HEK293 (cell line): ENCODE data around the gene RASA3.
"Not testable (repeated sequence)": the region's sequence is repeated elsewhere in the genome, so short reads cannot be mapped to it uniquely, and the experiment has no call there.

Source experiments
- CTCF ChIA-PET: fragments of 350-600 bp; formaldehyde crosslinking; extraction: SDS; loops from one replicate; lab custom pipeline; 2021; ENCODE audit warnings: antibody characterized with exemption; lab: Yijun Ruan, JAX
- POLR2A ChIA-PET: fragments of 300-600 bp; formaldehyde crosslinking; extraction: SDS; loops from one replicate; lab custom pipeline; 2020; ENCODE audit warnings: antibody characterized with exemption, inconsistent platforms; lab: Yijun Ruan, JAX
- H3K27ac ChIP-seq: fragments of 200-500 bp; sonication (Bioruptor generic); 2 replicates; pipeline ENCODE4 v1.5.1; 2014; ENCODE audit warnings: low read depth, low read length, control low read depth, inconsistent platforms; ENCODE audit errors: extremely low read depth
- H3K36me3 ChIP-seq, 2 experiments: fragments of 200-500 bp in 1 of 2; sonication (Bioruptor generic) in 1 of 2; 1 replicate in 1 of 2; 2 replicates in 1 of 2; pipeline ENCODE4 v1.5.1; 2014 to 2017; ENCODE audit warnings: inconsistent platforms in 2 of 2, low read length in 2 of 2; ENCODE audit not compliant: control insufficient read depth in 2 of 2, insufficient read depth in 1 of 2
- H3K4me1 ChIP-seq: fragments of 200-500 bp; sonication (Bioruptor generic); 2 replicates; pipeline ENCODE4 v1.5.1; 2014; ENCODE audit warnings: mild to moderate bottlenecking, low read length, inconsistent platforms; ENCODE audit not compliant: control insufficient read depth, insufficient read depth
- H3K4me3 ChIP-seq: 2 replicates; pipeline ENCODE4 v1.5.1; 2011; ENCODE audit warnings: low read depth, mild to moderate bottlenecking, control low read depth, low read length, moderate library complexity
- H3K9me3 ChIP-seq: fragments of 200-500 bp; sonication (Bioruptor generic); 2 replicates; pipeline ENCODE4 v1.5.1; 2014; ENCODE audit warnings: low read depth, low read length, inconsistent platforms; ENCODE audit not compliant: control insufficient read depth, insufficient read depth
- EGR2 ChIP-seq: fragments of 450-650 bp; formaldehyde crosslinking; IDR thresholded peaks from 2 replicates; pipeline ENCODE4 v1.5.1; 2016; ENCODE audit warnings: low read depth, missing biosample characterization, missing genetic modification characterization
- KLF16 ChIP-seq: fragments of 450-650 bp; formaldehyde crosslinking; IDR thresholded peaks from 2 replicates; pipeline ENCODE4 v1.5.1; 2017; ENCODE audit warnings: missing biosample characterization, missing genetic modification characterization
- KLF9 ChIP-seq: fragments of 450-650 bp; formaldehyde crosslinking; IDR thresholded peaks from 2 replicates; pipeline ENCODE4 v1.5.1; 2016; ENCODE audit warnings: missing biosample characterization, missing genetic modification characterization, low read depth
- SP2 ChIP-seq: fragments of 450-650 bp; formaldehyde crosslinking; IDR thresholded peaks from 2 replicates; pipeline ENCODE4 v1.5.1; 2016; ENCODE audit warnings: missing biosample characterization, missing genetic modification characterization
- SP3 ChIP-seq: fragments of 450-650 bp; formaldehyde crosslinking; IDR thresholded peaks from 2 replicates; pipeline ENCODE4 v1.5.1; 2016; ENCODE audit warnings: missing biosample characterization, missing genetic modification characterization
- ZBTB1 ChIP-seq: fragments of 450-650 bp; formaldehyde crosslinking; IDR thresholded peaks from 2 replicates; pipeline ENCODE4 v1.5.1; 2016; ENCODE audit warnings: missing biosample characterization, missing genetic modification characterization
- ZBTB17 ChIP-seq: fragments of 450-650 bp; formaldehyde crosslinking; IDR thresholded peaks from 2 replicates; pipeline ENCODE4 v1.5.1; 2016; ENCODE audit warnings: missing biosample characterization, missing genetic modification characterization
- ZFHX2 ChIP-seq: fragments of 450-650 bp; formaldehyde crosslinking; conservative IDR thresholded peaks from 2 replicates; pipeline ENCODE4 v1.5.1; 2016; ENCODE audit warnings: missing biosample characterization, missing genetic modification characterization
- ZNF19 ChIP-seq: fragments of 450-650 bp; formaldehyde crosslinking; IDR thresholded peaks from 2 replicates; pipeline ENCODE4; 2016; ENCODE audit warnings: missing biosample characterization, missing genetic modification characterization, low read depth
- ZNF24 ChIP-seq: fragments of 450-650 bp; formaldehyde crosslinking; IDR thresholded peaks from 2 replicates; pipeline ENCODE4 v1.5.1; 2016; ENCODE audit warnings: missing biosample characterization, missing genetic modification characterization
- ZNF302 ChIP-seq: fragments of 450-650 bp; formaldehyde crosslinking; IDR thresholded peaks from 2 replicates; pipeline ENCODE4 v1.5.1; 2016; ENCODE audit warnings: missing biosample characterization, missing genetic modification characterization, low read depth
- ZNF558 ChIP-seq: fragments of 450-650 bp; formaldehyde crosslinking; IDR thresholded peaks from 2 replicates; pipeline ENCODE4 v1.5.1; 2016; ENCODE audit warnings: missing biosample characterization, missing genetic modification characterization
- ZNF561 ChIP-seq: fragments of 450-650 bp; IDR thresholded peaks from 2 replicates; pipeline ENCODE4 v1.5.1; 2018; ENCODE audit warnings: missing biosample characterization, missing genetic modification characterization, borderline replicate concordance
- ZNF571 ChIP-seq: fragments of 450-650 bp; formaldehyde crosslinking; IDR thresholded peaks from 2 replicates; pipeline ENCODE4 v1.5.0; 2017; ENCODE audit warnings: missing biosample characterization, missing genetic modification characterization
- ZNF610 ChIP-seq: fragments of 450-650 bp; formaldehyde crosslinking; IDR thresholded peaks from 2 replicates; pipeline ENCODE4 v1.5.1; 2016; ENCODE audit warnings: missing biosample characterization, missing genetic modification characterization, borderline replicate concordance
- ZNF629 ChIP-seq: fragments of 450-650 bp; formaldehyde crosslinking; IDR thresholded peaks from 2 replicates; pipeline ENCODE4 v1.5.1; 2017; ENCODE audit warnings: missing biosample characterization, missing genetic modification characterization
- ZNF747 ChIP-seq: fragments of 450-650 bp; formaldehyde crosslinking; IDR thresholded peaks from 2 replicates; pipeline ENCODE4 v1.5.1; 2016; ENCODE audit warnings: missing biosample characterization, missing genetic modification characterization
- TF ChIP-seq, protein P1 (sequence below): fragments of 450-650 bp; formaldehyde crosslinking; IDR thresholded peaks from 2 replicates; pipeline ENCODE4 v1.5.1; 2016; ENCODE audit warnings: missing biosample characterization, missing genetic modification characterization

The RASA3 gene

DNA sequence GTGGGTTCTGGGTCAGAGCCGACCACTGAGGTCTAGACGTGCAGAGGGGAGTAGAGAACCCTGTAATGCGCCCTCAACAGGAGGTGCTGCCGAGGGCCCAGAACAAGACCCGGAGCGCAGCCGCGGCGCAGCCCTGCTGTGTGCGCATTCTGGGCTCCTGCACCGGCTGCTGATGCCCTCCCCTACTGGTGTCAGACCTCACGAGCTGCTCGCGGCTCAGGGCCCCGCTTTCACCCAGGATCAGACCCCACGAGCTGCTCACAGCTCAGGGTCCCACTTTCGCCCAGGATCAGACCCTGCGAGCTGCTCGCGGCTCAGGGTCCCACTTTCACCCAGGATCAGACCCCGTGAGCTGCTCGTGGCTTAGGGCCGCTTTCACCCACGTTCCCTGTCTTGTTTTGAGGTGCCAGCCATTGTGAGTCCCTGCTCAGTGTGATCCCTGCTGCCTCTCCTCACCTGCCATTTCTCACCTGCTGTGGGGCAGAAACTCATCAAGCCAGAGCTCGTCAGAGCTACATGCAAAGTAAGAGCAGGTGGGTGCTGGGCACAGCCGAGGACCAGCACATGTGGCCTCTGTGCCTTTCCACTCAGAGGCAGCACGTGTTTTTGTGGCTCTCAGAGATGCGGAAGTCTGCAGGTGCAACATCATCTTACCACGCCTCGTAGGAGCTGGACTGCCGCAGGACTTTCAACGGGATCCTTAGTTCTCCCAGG is 111.5 kb downstream of the RASA3 start:
- CTCF ChIA-PET = interaction anchor here (0.7 kb wide), 1 partner anchor 13 kb away, joined by 3 read pairs; no protein-coding TSS in a partner anchor
- Histone ChIP-seq H3K4me1 (no peaks in the 10 kb centered on the region), H3K36me3 (no peaks in the 10 kb centered on the region), H3K27ac (no peak overlapping the region), H3K9me3 (no peaks in the 10 kb centered on the region)
- POLR2A ChIA-PET = no interaction called here
- peak; percentile 95 for TF ChIP-seq ZBTB17
- TF ChIP-seq ZNF629 = no peak
- TF ChIP-seq, all 188 proteins: peak for 1
- no peak overlapping the region for H3K4me3 ChIP-seq

GRCh38 chr13:114020134-114020533 is 112.3 kb downstream of the RASA3 start:
- CTCF ChIA-PET, H3K4me3 ChIP-seq, H3K9me3 ChIP-seq, H3K27ac ChIP-seq, POLR2A ChIA-PET, H3K4me1 ChIP-seq, H3K36me3 ChIP-seq: not testable (repeated sequence)

GRCh38 chr13:114019367-114019766 is 113.1 kb downstream of the RASA3 start:
- no peaks in the 10 kb centered on the region for H3K36me3 ChIP-seq
- H3K9me3 ChIP-seq = no peaks in the 10 kb centered on the region
- H3K4me1 ChIP-seq = no peaks in the 10 kb centered on the region
- ChIA-PET CTCF (no interaction called here), POLR2A (no interaction called here)
- no peak overlapping the region for H3K27ac ChIP-seq
- no peak overlapping the region for H3K4me3 ChIP-seq
- TF ChIP-seq SP3 (peak; percentile 57), SP2 (tag by site-specific recombination) (peak; percentile 40), KLF9 (tag by site-specific recombination) (0 out of 2 replicates have a peak, but pooled peaks have one; percentile 19), EGR2 (tag by site-specific recombination) (0 out of 2 replicates have a peak, but pooled peaks have one; percentile 29), ZNF747 (tag by site-specific recombination) (no peak), ZNF302 (tag by site-specific recombination) (no peak)

GRCh38 chr13:114018461-114019055 is 113.9 kb downstream of the RASA3 start:
- H3K4me1 ChIP-seq = no peaks in the 10 kb centered on the region
- CTCF ChIA-PET = interaction anchor here (0.7 kb wide), 1 partner anchor 168 kb away, joined by 4 read pairs; no protein-coding TSS in a partner anchor
- no peaks in the 10 kb centered on the region for H3K9me3 ChIP-seq
- H3K36me3 ChIP-seq = no peaks in the 10 kb centered on the region
- POLR2A ChIA-PET = no interaction called here
- no peak overlapping the region for H3K27ac ChIP-seq
- H3K4me3 ChIP-seq = no peak overlapping the region
- no peak for TF ChIP-seq ZNF571
- no peak for TF ChIP-seq ZNF558 (tag by site-specific recombination)
- TF ChIP-seq SP3 = no peak
- no peak for TF ChIP-seq ZBTB1
- TF ChIP-seq ZNF24 = no peak
- TF ChIP-seq KLF16 = no peak
- TF ChIP-seq ZFHX2 (tag by site-specific recombination) = no peak
- no peak for TF ChIP-seq ZNF610
- no peak for TF ChIP-seq ZNF19 (tag by site-specific recombination)
- TF ChIP-seq, protein P1, sequence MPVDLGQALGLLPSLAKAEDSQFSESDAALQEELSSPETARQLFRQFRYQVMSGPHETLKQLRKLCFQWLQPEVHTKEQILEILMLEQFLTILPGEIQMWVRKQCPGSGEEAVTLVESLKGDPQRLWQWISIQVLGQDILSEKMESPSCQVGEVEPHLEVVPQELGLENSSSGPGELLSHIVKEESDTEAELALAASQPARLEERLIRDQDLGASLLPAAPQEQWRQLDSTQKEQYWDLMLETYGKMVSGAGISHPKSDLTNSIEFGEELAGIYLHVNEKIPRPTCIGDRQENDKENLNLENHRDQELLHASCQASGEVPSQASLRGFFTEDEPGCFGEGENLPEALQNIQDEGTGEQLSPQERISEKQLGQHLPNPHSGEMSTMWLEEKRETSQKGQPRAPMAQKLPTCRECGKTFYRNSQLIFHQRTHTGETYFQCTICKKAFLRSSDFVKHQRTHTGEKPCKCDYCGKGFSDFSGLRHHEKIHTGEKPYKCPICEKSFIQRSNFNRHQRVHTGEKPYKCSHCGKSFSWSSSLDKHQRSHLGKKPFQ (tag by site-specific recombination) = no peak
- no peak for TF ChIP-seq ZNF561 (tag by site-specific recombination)
- TF ChIP-seq, all 188 proteins: peak for 0
